Mesothelial cell of epicardium (in vitro differentiated cells): Measurements from ENCODE around the gene RTL1. TPM values are rescaled to one million over a fixed set of nuclear protein-coding genes. Genes with fewer than 3 reads are reported as not detected.

Source experiments
- DNase-seq, 2 experiments: peaks; one replicate each; pipeline ENCODE4 v3.0.0; 2021; ENCODE audit warnings: low spot score in 2 of 2; ENCODE audit not compliant: unreplicated experiment in 2 of 2
- H3K27ac Mint-ChIP-seq: 2 replicates; pipeline ENCODE4 v1.8.0; 2021; ENCODE audit warnings: mixed read lengths
- H3K27me3 Mint-ChIP-seq: 2 replicates; pipeline ENCODE4 v1.8.0; 2021; ENCODE audit warnings: low read depth, mixed read lengths
- H3K36me3 Mint-ChIP-seq: 2 replicates; pipeline ENCODE4 v1.8.0; 2021; ENCODE audit warnings: mixed read lengths
- H3K4me1 Mint-ChIP-seq: 2 replicates; pipeline ENCODE4 v1.8.0; 2021; ENCODE audit warnings: mixed read lengths
- H3K4me3 Mint-ChIP-seq: 2 replicates; pipeline ENCODE4 v1.8.0; 2021; ENCODE audit warnings: mild to moderate bottlenecking, moderate library complexity, mixed read lengths
- H3K9me3 Mint-ChIP-seq: 2 replicates; pipeline ENCODE4 v1.8.0; 2021; ENCODE audit warnings: mixed read lengths
- total RNA-seq: library from RNA; stranded (reverse); gene quantifications from 3 replicates; pipeline ENCODE4 v1.2.1, GENCODE V29; 2021
- TF ChIP-seq, protein P1 (sequence below): fragments of 200-600 bp; sonication (generic); IDR thresholded peaks from one replicate; pipeline ENCODE4 v1.5.0; 2021; ENCODE audit warnings: antibody characterized with exemption; ENCODE audit not compliant: unreplicated experiment

Gene RTL1
- total RNA-seq, 1 donor from 2014 or later, result 9.3 TPM

DNA sequence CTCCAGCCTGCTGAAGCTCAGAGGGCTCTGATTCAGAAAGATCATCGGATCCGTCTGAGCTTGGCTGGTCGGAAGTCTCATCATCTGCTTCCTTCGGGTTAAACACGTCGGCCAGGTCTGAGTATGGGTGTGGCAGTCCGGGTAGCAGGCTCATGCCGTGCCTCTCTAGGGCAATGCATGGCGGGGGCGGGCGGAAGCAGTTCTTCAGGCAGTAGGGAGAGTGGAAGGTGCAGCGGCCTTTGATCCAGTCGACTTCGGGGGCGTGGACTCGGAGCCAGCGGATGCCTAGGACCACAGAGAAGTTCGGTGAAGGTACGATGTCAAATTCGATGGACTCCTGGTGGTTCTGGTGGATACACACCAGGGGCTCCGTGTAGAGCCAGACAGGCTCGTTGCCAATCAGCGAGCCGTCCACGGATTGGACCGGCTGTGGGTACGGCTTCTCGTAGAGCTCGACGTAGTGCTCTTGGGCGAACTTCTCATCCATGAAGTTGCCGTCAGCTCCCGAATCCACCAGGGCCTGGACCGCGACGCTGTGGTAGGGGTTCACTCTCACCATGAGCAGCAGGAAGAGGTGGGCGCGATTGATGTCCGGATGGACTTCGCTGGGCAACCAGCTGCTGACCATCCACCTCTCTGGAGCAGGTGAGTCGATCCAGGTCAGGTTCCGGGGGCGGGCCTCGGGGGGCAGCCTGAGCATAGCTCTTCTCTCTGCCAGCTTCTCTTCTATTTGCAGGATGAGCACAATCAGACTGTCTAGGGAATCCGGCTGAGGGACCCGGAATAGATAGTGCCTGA, 20.3 kb downstream of the RTL1 start:
- DNase-seq, result no peak
- Mint-ChIP-seq H3K36me3 (no peaks in the 10 kb centered on the region), H3K9me3 (peaks cover 22% of the 10 kb centered on the region), H3K4me1 (peaks cover 21% of the 10 kb centered on the region), H3K27ac (no peak overlapping the region), H3K27me3 (peaks cover 4% of the 10 kb centered on the region), H3K4me3 (no peak overlapping the region)
- TF ChIP-seq, protein P1, sequence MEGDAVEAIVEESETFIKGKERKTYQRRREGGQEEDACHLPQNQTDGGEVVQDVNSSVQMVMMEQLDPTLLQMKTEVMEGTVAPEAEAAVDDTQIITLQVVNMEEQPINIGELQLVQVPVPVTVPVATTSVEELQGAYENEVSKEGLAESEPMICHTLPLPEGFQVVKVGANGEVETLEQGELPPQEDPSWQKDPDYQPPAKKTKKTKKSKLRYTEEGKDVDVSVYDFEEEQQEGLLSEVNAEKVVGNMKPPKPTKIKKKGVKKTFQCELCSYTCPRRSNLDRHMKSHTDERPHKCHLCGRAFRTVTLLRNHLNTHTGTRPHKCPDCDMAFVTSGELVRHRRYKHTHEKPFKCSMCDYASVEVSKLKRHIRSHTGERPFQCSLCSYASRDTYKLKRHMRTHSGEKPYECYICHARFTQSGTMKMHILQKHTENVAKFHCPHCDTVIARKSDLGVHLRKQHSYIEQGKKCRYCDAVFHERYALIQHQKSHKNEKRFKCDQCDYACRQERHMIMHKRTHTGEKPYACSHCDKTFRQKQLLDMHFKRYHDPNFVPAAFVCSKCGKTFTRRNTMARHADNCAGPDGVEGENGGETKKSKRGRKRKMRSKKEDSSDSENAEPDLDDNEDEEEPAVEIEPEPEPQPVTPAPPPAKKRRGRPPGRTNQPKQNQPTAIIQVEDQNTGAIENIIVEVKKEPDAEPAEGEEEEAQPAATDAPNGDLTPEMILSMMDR, result no peak

DNA sequence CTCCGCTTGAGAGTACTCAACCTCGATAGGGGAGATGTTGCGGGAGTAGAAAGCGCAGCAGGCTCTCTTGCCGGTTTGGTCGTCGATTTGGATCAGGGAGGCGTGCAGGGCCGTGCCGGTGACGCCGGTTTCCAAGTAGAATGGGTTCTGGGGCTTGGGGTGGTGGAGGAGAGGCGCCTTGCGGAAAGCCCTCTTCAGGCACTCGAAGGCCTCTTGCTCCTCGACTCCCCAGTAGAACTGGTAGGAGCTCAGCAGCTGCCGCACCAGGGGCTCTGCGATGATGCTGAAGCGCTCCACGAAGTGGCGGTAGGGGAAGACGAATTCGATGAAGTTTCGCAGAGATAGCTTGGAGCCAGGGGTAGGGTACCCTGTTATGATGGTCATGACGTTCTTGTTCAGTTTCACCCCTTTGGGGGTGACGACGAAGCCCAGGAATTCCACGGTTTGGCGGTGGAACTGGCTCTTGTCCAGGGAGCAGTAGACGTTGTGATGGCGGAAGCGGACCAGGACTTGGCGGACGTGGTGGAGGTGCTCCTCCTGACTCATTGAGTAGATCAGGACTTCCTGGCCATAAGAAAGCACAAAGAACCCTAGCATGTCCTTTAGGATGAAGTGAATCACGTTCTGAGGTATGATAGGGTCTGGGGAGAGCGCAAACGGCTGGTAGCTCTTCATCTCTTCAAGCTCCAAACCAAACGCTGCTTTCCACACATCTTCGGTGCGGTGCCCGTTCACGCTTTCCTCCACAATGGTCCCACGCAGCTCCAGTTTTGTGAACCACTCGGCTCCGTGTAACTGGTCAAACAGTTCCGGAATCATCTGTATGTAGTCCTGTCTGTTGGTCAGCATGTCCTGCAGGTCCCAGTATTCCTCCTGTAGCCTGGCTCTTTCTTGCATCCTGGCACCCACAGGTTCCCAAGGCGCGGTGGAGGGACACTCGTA, 21.2 kb downstream of the RTL1 start:
- Mint-ChIP-seq H3K27ac (no peak overlapping the region), H3K27me3 (peaks cover 4% of the 10 kb centered on the region), H3K4me1 (peaks cover 14% of the 10 kb centered on the region), H3K4me3 (no peak overlapping the region), H3K9me3 (peaks cover 22% of the 10 kb centered on the region), H3K36me3 (no peaks in the 10 kb centered on the region)
- TF ChIP-seq, protein P1, result no peak
- DNase-seq, result no peak

DNA sequence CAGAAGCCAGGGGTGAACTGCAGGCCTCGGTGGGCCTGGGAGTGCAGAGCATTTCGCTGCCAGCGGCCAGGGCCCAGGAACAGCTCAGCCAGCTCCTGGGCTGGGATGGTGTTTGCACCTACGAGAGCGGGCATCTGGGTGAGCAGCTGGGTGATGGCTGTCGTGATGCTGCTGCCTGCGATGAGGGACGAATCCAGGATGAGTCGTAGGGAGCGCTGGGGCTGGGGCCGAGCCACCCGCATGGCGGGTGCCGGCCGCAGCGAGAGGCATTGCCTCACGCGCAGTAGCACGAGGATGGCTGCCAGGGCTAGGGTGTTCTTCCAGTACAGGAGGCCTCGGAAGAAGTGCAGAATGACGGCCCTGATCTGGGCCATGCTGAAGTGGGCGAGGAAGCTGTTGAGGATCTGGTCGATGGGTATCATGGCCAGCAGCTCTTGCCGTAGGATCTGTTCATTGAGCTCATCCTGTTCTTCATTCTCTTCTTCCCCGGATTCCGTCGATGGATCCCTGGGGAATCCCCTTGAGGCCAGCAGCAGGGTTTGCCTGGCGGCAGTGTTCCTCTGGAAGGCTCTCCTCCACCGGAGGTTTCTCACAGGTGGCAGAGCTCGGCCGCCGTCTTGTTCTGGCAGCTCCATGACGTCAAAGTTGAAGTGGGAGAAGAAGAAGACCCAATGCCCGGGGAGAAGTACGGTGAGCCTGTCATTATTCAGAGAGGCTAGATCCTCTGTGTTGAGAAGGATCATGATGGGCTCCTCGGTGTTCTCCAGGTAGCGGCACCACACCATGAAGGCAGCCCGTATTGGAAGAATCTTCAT, 22.1 kb downstream of the RTL1 start:
- peaks cover 10% of the 10 kb centered on the region for H3K4me1 Mint-ChIP-seq
- no peak overlapping the region for H3K27ac Mint-ChIP-seq
- no peaks in the 10 kb centered on the region for H3K36me3 Mint-ChIP-seq
- TF ChIP-seq, protein P1, result no peak
- peaks cover 4% of the 10 kb centered on the region for H3K27me3 Mint-ChIP-seq
- no peak for DNase-seq
- H3K9me3 Mint-ChIP-seq, result peaks cover 22% of the 10 kb centered on the region
- no peak overlapping the region for H3K4me3 Mint-ChIP-seq

DNA sequence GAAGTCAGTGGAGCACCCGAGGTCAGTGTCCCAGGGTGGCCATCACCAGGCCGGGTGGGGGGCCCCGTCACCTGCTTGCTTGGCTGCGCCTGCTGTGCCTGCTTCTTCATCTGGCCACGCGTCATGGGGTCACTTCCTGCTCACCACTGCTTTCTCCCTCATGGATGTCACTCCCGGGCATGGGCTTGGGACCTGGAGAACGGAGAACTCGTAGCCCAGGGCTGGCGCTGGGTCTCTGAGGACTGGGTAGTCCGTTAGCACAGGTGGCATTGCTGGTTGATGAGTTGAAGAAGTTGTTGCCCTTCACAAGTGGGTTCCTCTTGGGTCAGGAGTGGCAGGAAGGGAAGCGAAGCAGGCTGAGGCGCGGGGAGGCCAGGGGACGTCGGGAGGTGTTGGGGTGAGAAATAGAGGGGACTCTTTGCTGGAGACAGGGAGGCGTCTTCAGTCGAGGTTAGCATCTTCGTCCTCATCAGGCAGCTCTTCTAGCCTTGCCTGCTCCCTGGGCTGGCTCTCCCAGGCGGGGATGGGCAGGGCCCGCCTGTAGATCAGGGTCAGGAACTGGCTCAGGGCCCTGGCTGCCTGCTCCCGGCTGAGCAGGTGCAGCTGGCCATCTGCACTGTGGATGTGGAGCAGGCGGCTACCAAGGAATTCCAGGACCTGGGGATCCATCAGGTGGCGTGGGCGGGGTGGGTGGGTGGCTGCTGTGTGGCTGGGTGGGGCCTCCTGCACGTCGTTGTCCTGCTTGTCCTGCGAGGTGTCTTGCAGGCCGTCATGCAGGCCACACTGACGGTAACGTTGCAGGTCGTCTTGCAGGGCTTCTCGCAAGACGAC, 23.0 kb downstream of the RTL1 start:
- Mint-ChIP-seq H3K4me1 (peaks cover 1% of the 10 kb centered on the region), H3K9me3 (peaks cover 22% of the 10 kb centered on the region), H3K4me3 (no peak overlapping the region), H3K27me3 (peaks cover under 1% of the 10 kb centered on the region), H3K36me3 (no peaks in the 10 kb centered on the region), H3K27ac (no peak overlapping the region)
- no peak for DNase-seq
- TF ChIP-seq, protein P1, result no peak

DNA sequence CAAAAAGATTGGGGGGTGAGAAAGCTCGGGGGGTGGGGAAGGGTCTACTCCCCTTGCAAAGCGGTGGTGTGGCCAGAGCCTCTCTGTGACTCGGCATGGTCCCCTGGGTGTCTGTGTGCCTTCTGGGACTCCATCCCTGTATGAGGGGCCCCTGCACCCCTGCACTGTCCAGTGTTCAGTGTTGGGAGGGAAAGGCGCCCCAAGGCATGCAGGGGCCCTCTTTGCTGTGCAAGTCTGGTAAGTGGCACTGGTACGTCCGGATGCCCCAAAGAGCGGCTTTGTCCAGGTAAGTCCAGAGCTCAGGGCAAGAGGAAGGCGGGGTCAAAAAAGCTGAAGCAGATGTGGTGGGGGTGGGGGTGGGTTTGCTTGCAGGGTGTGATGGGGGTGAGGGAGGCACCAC, 23.7 kb downstream of the RTL1 start:
- Mint-ChIP-seq H3K4me3 (no peak overlapping the region), H3K27me3 (no peaks in the 10 kb centered on the region), H3K27ac (no peak overlapping the region), H3K36me3 (no peaks in the 10 kb centered on the region), H3K4me1 (no peaks in the 10 kb centered on the region), H3K9me3 (peaks cover 22% of the 10 kb centered on the region)
- DNase-seq, result no peak
- TF ChIP-seq, protein P1, result no peak
